ENCODE measurements around the gene CALML5. TPM values are rescaled to one million over a fixed set of nuclear protein-coding genes. Genes with fewer than 3 reads are reported as not detected.

Gene CALML5
- total and polyA plus RNA-seq, 2 of the 4 experiments (the other 2 are of a cell fraction): not detected

DNA sequence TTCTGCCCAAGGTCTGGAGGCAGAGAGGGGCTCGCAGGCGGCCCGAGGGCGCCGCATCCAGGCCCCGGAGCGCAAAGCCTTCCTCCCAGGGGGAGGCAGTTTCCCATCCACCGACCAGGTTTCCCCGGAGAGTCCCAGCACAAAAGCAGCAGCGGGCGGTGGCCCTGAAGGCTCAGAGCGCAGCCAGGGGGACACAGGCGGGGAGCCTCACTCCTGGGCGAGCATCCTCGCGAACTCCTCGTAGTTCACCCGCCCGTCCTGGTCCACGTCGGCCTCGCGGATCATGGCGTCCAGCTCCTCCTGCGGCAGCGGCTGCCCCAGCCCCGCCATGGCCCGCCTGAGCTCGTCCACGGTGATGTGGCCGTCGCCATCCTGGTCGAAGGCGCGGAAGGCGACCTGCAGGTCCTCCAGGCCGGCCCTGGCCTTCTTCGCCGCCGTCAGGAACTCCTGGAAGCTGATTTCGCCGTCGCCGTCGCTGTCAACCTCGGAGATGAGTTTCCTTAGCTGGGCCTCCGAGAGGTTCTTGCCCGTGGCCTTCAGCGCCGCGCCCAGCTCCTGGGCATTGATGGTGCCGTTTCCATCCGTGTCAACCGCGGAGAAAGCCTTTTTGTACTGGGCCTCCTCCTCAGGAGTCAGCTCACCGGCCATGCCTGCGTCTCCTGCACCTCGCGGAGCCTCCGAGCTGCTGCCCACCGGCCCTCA, 428 bp downstream of the CALML5 start:
- Histone ChIP-seq H2BK5ac (ENCODE audit: low read depth, low read length, poor library complexity, severe bottlenecking) (no peak overlapping the region), H4K5ac (ENCODE audit: low read depth, low read length) (no peak overlapping the region), H3K9me1 (ENCODE audit: insufficient read depth, low read length) (peaks cover 13% of the 10 kb centered on the region; the same call in 1 of the 2 replicates), H2BK15ac (ENCODE audit: low read depth, low read length) (no peak overlapping the region), H3K56ac (ENCODE audit: extremely low read depth, insufficient read depth, low read length) (no peak overlapping the region), H3K23ac (ENCODE audit: low read depth, low read length) (no peak overlapping the region), H3K4me3 (ENCODE audit: insufficient read depth, low read depth, low read length) (no peak overlapping the region), H4K91ac (ENCODE audit: insufficient read depth, low read depth, low read length) (no peak overlapping the region), H2BK20ac (ENCODE audit: low read depth, low read length) (no peak overlapping the region), H3K36me3 (ENCODE audit: control insufficient read depth, insufficient read depth, low read length) (no peaks in the 10 kb centered on the region), H3K9ac (ENCODE audit: low read depth, low read length) (no peak overlapping the region), H4K20me1 (ENCODE audit: insufficient read depth, low read length) (no peaks in the 10 kb centered on the region), H2AFZ (replicated peaks; ENCODE audit: low read length, poor library complexity) (no peak overlapping the region), H3K18ac (ENCODE audit: low read depth, low read length) (no peak overlapping the region), H3K27me3 (ENCODE audit: control insufficient read depth, insufficient read depth, low read length) (peaks cover 36% of the 10 kb centered on the region), H3K79me1 (ENCODE audit: low read depth in 1 of 2, low read length in 2 of 2) (no peaks in the 10 kb centered on the region), H3K14ac (replicated peaks; ENCODE audit: low read depth, low read length) (no peak overlapping the region), H3K4ac (ENCODE audit: low read depth, low read length) (no peak overlapping the region), H2BK120ac (ENCODE audit: low read depth, low read length) (no peak overlapping the region), H3K9me3 (ENCODE audit: control insufficient read depth, insufficient read depth, low read length) (no peaks in the 10 kb centered on the region), H2AK9ac (replicated peaks; ENCODE audit: low read depth, low read length, poor library complexity) (no peak overlapping the region), H2AK5ac (ENCODE audit: low read depth, low read length) (no peak overlapping the region), H3K27ac (ENCODE audit: insufficient read depth, low read length) (no peak overlapping the region), H3K4me1 (ENCODE audit: control insufficient read depth, insufficient read depth, low read length) (no peaks in the 10 kb centered on the region), H3K4me2 (ENCODE audit: low read depth, low read length) (no peak overlapping the region), H4K8ac (ENCODE audit: low read depth in 2 of 2, low read length in 2 of 2) (no peak overlapping the region)
- BruUV-seq (replicated peaks): no TSS peak
- intact Hi-C loops (cut with micrococcal nuclease) (no loop called here), dilution Hi-C loops (cut with HindIII; ENCODE audit: low sequenced_read_pairs, unreplicated experiment) (no loop called here), in situ Hi-C loops (cut with MboI; ENCODE audit: low sequenced_read_pairs) (no loop called here)
- no peak for ATAC-seq (ENCODE audit: low read depth)
- WGBS, 2 experiments (ENCODE audit: extremely low coverage in 2 of 2, insufficient read length in 1 of 2): 90% methylated on average over 50 of the region's 61 CpGs; no CpG with 5 or more reads in 1 of the 2 experiments
- CTCF ChIA-PET: no interaction called here
- POLR2A ChIA-PET (ENCODE audit: unreplicated experiment): no interaction called here
- TF ChIP-seq RCOR1 (IDR thresholded peaks at IDR 0.05; ENCODE audit: insufficient replicate concordance, low read length): no peak
- no peak for TF ChIP-seq MXI1 (IDR thresholded peaks at IDR 0.05; ENCODE audit: borderline replicate concordance, low read depth, low read length)
- TF ChIP-seq MAFK (IDR thresholded peaks at IDR 0.05; ENCODE audit: low read depth, low read length): no peak
- TF ChIP-seq NFE2L2 (IDR thresholded peaks at IDR 0.05; ENCODE audit: low read depth, low read length): no peak
- TF ChIP-seq, protein P1, sequence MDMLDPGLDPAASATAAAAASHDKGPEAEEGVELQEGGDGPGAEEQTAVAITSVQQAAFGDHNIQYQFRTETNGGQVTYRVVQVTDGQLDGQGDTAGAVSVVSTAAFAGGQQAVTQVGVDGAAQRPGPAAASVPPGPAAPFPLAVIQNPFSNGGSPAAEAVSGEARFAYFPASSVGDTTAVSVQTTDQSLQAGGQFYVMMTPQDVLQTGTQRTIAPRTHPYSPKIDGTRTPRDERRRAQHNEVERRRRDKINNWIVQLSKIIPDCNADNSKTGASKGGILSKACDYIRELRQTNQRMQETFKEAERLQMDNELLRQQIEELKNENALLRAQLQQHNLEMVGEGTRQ (IDR thresholded peaks at IDR 0.05; ENCODE audit: low read depth, low read length): no peak
- TF ChIP-seq CHD1 (IDR thresholded peaks at IDR 0.05; ENCODE audit: low read depth, low read length): no peak
- no peak for TF ChIP-seq FOS (IDR thresholded peaks at IDR 0.05; ENCODE audit: low read depth, low read length)
- no peak for TF ChIP-seq ELK1 (IDR thresholded peaks at IDR 0.05; ENCODE audit: borderline replicate concordance, low read depth, low read length)
- no peak for TF ChIP-seq RFX5 (IDR thresholded peaks at IDR 0.05; ENCODE audit: low read depth, low read length)
- no peak for TF ChIP-seq BHLHE40 (IDR thresholded peaks at IDR 0.05; ENCODE audit: low read depth, low read length)
- no peak for TF ChIP-seq SMC3 (IDR thresholded peaks at IDR 0.05; ENCODE audit: low read depth, low read length)
- TF ChIP-seq CEBPB (IDR thresholded peaks at IDR 0.05; ENCODE audit: low read depth, low read length): no peak
- no peak for TF ChIP-seq RAD21 (IDR thresholded peaks at IDR 0.05; ENCODE audit: low read length)
- no peak for TF ChIP-seq MAZ (IDR thresholded peaks at IDR 0.05; ENCODE audit: borderline replicate concordance, low read depth, low read length)
- TF ChIP-seq CTCF (conservative IDR thresholded peaks at IDR 0.05; ENCODE audit: low read depth, low read length): no peak
- no peak for TF ChIP-seq POLR2A (IDR thresholded peaks at IDR 0.05; ENCODE audit: low read depth, low read length)
- DNase-seq: no peak

Data from IMR-90 (cell line).